ENCODE measurements around the gene ARFGAP3. TPM values are rescaled to one million over a fixed set of nuclear protein-coding genes. Genes with fewer than 3 reads are reported as not detected.

Gene ARFGAP3
- polyA plus RNA-seq, 1 experiment: 79.5 TPM

- CTCF ChIA-PET: interaction anchor here (0.6 kb wide), 1 partner anchor 8 kb away, joined by 3 read pairs; no protein-coding TSS in a partner anchor
- Histone ChIP-seq H3K27me3 (ENCODE audit: control insufficient read depth, insufficient read depth, low read length) (no peaks in the 10 kb centered on the region), H3K4me3 (ENCODE audit: low read depth, low read length) (no peak overlapping the region), H3K36me3 (ENCODE audit: control insufficient read depth, insufficient read depth, low read length) (peaks cover 22% of the 10 kb centered on the region)
- DNase-seq (ENCODE audit: low read depth): no peak
- POLR2A ChIA-PET: no interaction called here
- TF ChIP-seq, protein P1, sequence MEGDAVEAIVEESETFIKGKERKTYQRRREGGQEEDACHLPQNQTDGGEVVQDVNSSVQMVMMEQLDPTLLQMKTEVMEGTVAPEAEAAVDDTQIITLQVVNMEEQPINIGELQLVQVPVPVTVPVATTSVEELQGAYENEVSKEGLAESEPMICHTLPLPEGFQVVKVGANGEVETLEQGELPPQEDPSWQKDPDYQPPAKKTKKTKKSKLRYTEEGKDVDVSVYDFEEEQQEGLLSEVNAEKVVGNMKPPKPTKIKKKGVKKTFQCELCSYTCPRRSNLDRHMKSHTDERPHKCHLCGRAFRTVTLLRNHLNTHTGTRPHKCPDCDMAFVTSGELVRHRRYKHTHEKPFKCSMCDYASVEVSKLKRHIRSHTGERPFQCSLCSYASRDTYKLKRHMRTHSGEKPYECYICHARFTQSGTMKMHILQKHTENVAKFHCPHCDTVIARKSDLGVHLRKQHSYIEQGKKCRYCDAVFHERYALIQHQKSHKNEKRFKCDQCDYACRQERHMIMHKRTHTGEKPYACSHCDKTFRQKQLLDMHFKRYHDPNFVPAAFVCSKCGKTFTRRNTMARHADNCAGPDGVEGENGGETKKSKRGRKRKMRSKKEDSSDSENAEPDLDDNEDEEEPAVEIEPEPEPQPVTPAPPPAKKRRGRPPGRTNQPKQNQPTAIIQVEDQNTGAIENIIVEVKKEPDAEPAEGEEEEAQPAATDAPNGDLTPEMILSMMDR (IDR thresholded peaks at IDR 0.05; ENCODE audit: insufficient read depth, low read depth, low read length): no peak
Measured at GRCh38 chr22:42831712-42832111, 25.4 kb downstream of the ARFGAP3 start.

DNA sequence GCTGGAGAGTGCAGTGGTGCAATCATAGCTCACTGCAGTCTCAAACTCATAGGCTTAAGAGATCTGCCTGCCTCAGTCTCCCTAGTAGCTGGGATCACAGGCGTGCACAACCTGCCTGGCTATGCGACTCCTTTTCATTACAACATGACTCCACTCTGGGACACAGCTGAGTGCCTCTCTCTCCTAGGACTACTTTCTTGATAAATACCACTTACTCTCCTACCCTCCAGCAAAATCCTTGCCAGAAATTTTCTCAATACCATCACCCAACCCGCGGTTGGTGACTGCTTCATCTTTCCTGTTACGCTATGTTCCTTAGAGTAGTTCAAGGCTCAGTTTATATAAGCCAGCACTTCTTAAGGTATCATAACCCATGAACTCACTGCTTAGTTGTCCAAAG lies 26.9 kb downstream of the ARFGAP3 start:
- Histone ChIP-seq H3K27me3 (ENCODE audit: control insufficient read depth, insufficient read depth, low read length) (no peaks in the 10 kb centered on the region), H3K36me3 (ENCODE audit: control insufficient read depth, insufficient read depth, low read length) (peaks cover 19% of the 10 kb centered on the region), H3K4me3 (ENCODE audit: low read depth, low read length) (no peak overlapping the region)
- TF ChIP-seq, protein P1 (IDR thresholded peaks at IDR 0.05; ENCODE audit: insufficient read depth, low read depth, low read length): no peak
- POLR2A ChIA-PET: no interaction called here
- CTCF ChIA-PET: interaction anchor here (1.7 kb wide), 1 partner anchor 10 kb away, joined by 6 read pairs; no protein-coding TSS in a partner anchor
- no peak for DNase-seq (ENCODE audit: low read depth)

DNA sequence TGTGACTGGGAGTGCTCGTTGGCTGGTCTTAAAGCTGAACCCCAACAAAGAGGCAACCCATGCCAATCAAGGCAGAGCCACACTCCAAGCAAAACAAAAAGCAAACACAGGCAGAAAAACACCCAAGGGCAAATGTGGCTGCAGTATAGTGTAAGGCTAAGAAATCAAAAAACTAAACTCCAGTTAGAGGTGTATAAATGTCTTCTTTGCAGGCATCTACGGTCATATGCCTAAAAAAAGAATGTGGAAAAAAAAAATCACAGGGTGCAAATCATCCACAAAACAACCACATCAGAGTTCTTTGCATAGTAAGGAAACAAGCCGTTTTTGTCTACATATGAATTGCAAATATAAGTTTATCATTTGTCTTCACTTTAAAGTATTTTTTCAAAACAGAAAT lies 27.8 kb downstream of the ARFGAP3 start:
- Histone ChIP-seq H3K27me3 (ENCODE audit: control insufficient read depth, insufficient read depth, low read length) (no peaks in the 10 kb centered on the region), H3K36me3 (ENCODE audit: control insufficient read depth, insufficient read depth, low read length) (peaks cover 19% of the 10 kb centered on the region), H3K4me3 (ENCODE audit: low read depth, low read length) (no peak overlapping the region)
- TF ChIP-seq, protein P1 (IDR thresholded peaks at IDR 0.05; ENCODE audit: insufficient read depth, low read depth, low read length): no peak
- no peak for DNase-seq (ENCODE audit: low read depth)
- ChIA-PET CTCF (interaction anchor here (1.7 kb wide), 2 partner anchors 9 to 13 kb away, joined by 5 to 6 read pairs; no protein-coding TSS in a partner anchor), POLR2A (no interaction called here)

DNA sequence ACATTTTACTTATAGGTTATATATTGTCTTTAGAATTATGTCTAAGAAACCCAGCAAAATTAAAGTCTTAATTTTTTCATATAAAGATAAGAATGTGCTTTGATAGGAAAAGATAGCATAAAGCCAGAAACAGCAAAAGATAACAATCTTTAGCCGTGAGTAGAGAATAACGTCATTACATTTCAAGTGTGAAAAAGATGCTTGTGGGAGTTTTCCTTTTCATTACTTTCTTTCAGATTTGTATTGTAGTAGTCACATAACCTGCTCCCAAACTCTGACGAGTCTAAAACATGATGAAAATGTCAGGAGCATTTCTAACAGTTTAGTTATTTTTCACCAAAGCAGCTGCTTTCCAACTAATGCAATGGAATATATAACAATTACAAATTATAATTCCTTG lies 31.3 kb downstream of the ARFGAP3 start:
- Histone ChIP-seq H3K4me3 (ENCODE audit: low read depth, low read length) (no peak overlapping the region), H3K27me3 (ENCODE audit: control insufficient read depth, insufficient read depth, low read length) (no peaks in the 10 kb centered on the region), H3K36me3 (ENCODE audit: control insufficient read depth, insufficient read depth, low read length) (peaks cover 7% of the 10 kb centered on the region)
- no peak for DNase-seq (ENCODE audit: low read depth)
- TF ChIP-seq, protein P1 (IDR thresholded peaks at IDR 0.05; ENCODE audit: insufficient read depth, low read depth, low read length): no peak
- ChIA-PET CTCF (interaction anchor here (1.0 kb wide), 1 partner anchor 42 kb away, joined by 3 read pairs; no protein-coding TSS in a partner anchor), POLR2A (no interaction called here)

GRCh38 chr22:42821386-42821785 lies 35.7 kb downstream of the ARFGAP3 start:
- ChIA-PET CTCF (interaction anchor here (0.9 to 3.3 kb wide), 12 partner anchors 8 to 269 kb away, joined by 3 to 30 read pairs (median 8); partner anchors contain the start of gene CYB5R3), POLR2A (no interaction called here)
- TF ChIP-seq, protein P1 (IDR thresholded peaks at IDR 0.05; ENCODE audit: insufficient read depth, low read depth, low read length): no peak
- DNase-seq (ENCODE audit: low read depth): no peak
- Histone ChIP-seq H3K36me3 (ENCODE audit: control insufficient read depth, insufficient read depth, low read length) (peaks cover 4% of the 10 kb centered on the region), H3K4me3 (ENCODE audit: low read depth, low read length) (no peak overlapping the region), H3K27me3 (ENCODE audit: control insufficient read depth, insufficient read depth, low read length) (no peaks in the 10 kb centered on the region)

Data from BJ (cell line).